Activated gamma-delta T cell treated with Interleukin-2 at 50 U/mL for 16 hours (primary cell): ENCODE data around the gene SPDEF.

Experiments used
- DNase-seq: peaks from one replicate; pipeline ENCODE4 v3.0.0-alpha.2; 2020

The SPDEF gene

GRCh38 chr6:34525431-34526175, 30.5 kb downstream of the SPDEF start:
- DNase-seq, result no peak

GRCh38 chr6:34524971-34525370, 31.2 kb downstream of the SPDEF start:
- no peak for DNase-seq

GRCh38 chr6:34524499-34524898, 31.6 kb downstream of the SPDEF start:
- no peak for DNase-seq

GRCh38 chr6:34523441-34524206, 32.5 kb downstream of the SPDEF start:
- no peak for DNase-seq

GRCh38 chr6:34522761-34523160, 33.4 kb downstream of the SPDEF start:
- no peak for DNase-seq

- DNase-seq, result no peak
Measured at GRCh38 chr6:34521463-34522285, 34.5 kb downstream of the SPDEF start.

- no peak for DNase-seq
Measured at GRCh38 chr6:34520645-34521462, 35.3 kb downstream of the SPDEF start.

GRCh38 chr6:34519971-34520644, 36.0 kb downstream of the SPDEF start:
- no peak for DNase-seq

- no peak for DNase-seq
Measured at GRCh38 chr6:34518669-34519365, 37.3 kb downstream of the SPDEF start.

- DNase-seq, result no peak
Measured at GRCh38 chr6:34517966-34518365, 38.2 kb downstream of the SPDEF start.

- DNase-seq, result no peak
Measured at GRCh38 chr6:34517461-34517881, 38.7 kb downstream of the SPDEF start.

- no peak for DNase-seq
Measured at GRCh38 chr6:34516391-34517324, 39.5 kb downstream of the SPDEF start.

GRCh38 chr6:34515473-34516387, 40.4 kb downstream of the SPDEF start:
- no peak for DNase-seq

- DNase-seq, result no peak
Measured at GRCh38 chr6:34514593-34515472, 41.3 kb downstream of the SPDEF start.

GRCh38 chr6:34514112-34514511, 42.0 kb downstream of the SPDEF start:
- DNase-seq, result no peak

GRCh38 chr6:34513646-34514045, 42.5 kb downstream of the SPDEF start:
- DNase-seq, result no peak

- no peak for DNase-seq
Measured at GRCh38 chr6:34512738-34513115, 43.4 kb downstream of the SPDEF start.
